ENCODE data around the gene CCDC174. TPM values are rescaled to one million over a fixed set of nuclear protein-coding genes. Genes with fewer than 3 reads are reported as not detected.
"Not testable (repeated sequence)": the region's sequence is repeated elsewhere in the genome, so short reads cannot be mapped to it uniquely, and the experiment has no call there.

Gene CCDC174
- total RNA-seq, 3 donors from 2014 or later: 20.0 to 29.8 (median 27.9) TPM

- ATAC-seq (no peak), DNase-seq (no peak)
- H3K4me3 ChIP-seq: no peak overlapping the region
- peaks cover 14% of the 10 kb centered on the region for H3K4me1 ChIP-seq (ENCODE audit: low read depth)
- intact Hi-C loops (cut with DNase I, micrococcal nuclease): no loop called here
- H3K36me3 ChIP-seq (ENCODE audit: low read depth): no peaks in the 10 kb centered on the region
- no peak for TF ChIP-seq CTCF (IDR thresholded peaks at IDR 0.05)
- no peaks in the 10 kb centered on the region for H3K9me3 ChIP-seq
Observed at GRCh38 chr3:14647976-14648955, 3.3 kb upstream of the CCDC174 start.

GRCh38 chr3:14649466-14649865, 2.1 kb upstream of the CCDC174 start:
- DNase-seq (no peak), ATAC-seq (no peak)
- no peaks in the 10 kb centered on the region for H3K36me3 ChIP-seq (ENCODE audit: low read depth)
- intact Hi-C loops (cut with DNase I, micrococcal nuclease): no loop called here
- H3K9me3 ChIP-seq: no peaks in the 10 kb centered on the region
- peaks cover 21% of the 10 kb centered on the region for H3K4me1 ChIP-seq (ENCODE audit: low read depth)
- TF ChIP-seq CTCF (IDR thresholded peaks at IDR 0.05): no peak
- no peak overlapping the region for H3K4me3 ChIP-seq

- intact Hi-C loops (cut with DNase I, micrococcal nuclease): no loop called here
- H3K4me3 ChIP-seq: no peak overlapping the region
- peaks cover 21% of the 10 kb centered on the region for H3K4me1 ChIP-seq (ENCODE audit: low read depth)
- H3K36me3 ChIP-seq (ENCODE audit: low read depth): no peaks in the 10 kb centered on the region
- TF ChIP-seq CTCF (IDR thresholded peaks at IDR 0.05): no peak
- no peaks in the 10 kb centered on the region for H3K9me3 ChIP-seq
- DNase-seq (no peak), ATAC-seq (no peak)
Observed at GRCh38 chr3:14650193-14650592, 1.4 kb upstream of the CCDC174 start.

- H3K36me3 ChIP-seq (ENCODE audit: low read depth); intact Hi-C loops (cut with DNase I, micrococcal nuclease); DNase-seq; ATAC-seq; H3K9me3 ChIP-seq: not testable (repeated sequence)
- Histone ChIP-seq H3K4me1 (ENCODE audit: low read depth) (peaks cover 21% of the 10 kb centered on the region), H3K4me3 (peak overlapping the region; percentile 68)
Observed at GRCh38 chr3:14652360-14652907, 872 bp downstream of the CCDC174 start.

- no peak for DNase-seq
- intact Hi-C loops (cut with DNase I, micrococcal nuclease): no loop called here
- no peak for TF ChIP-seq CTCF (IDR thresholded peaks at IDR 0.05)
- Histone ChIP-seq H3K36me3 (ENCODE audit: low read depth) (peaks cover 15% of the 10 kb centered on the region), H3K4me1 (ENCODE audit: low read depth) (peaks cover 12% of the 10 kb centered on the region), H3K9me3 (no peaks in the 10 kb centered on the region), H3K4me3 (no peak overlapping the region)
- ATAC-seq: no peak
Observed at GRCh38 chr3:14657579-14657978, 6.0 kb downstream of the CCDC174 start.

- Histone ChIP-seq H3K4me1 (ENCODE audit: low read depth) (no peaks in the 10 kb centered on the region), H3K36me3 (ENCODE audit: low read depth) (peaks cover 15% of the 10 kb centered on the region), H3K4me3 (no peak overlapping the region), H3K9me3 (no peaks in the 10 kb centered on the region)
- ATAC-seq: no peak
- intact Hi-C loops (cut with DNase I, micrococcal nuclease): no loop called here
- DNase-seq: no peak
- TF ChIP-seq CTCF (IDR thresholded peaks at IDR 0.05): no peak
Observed at GRCh38 chr3:14658978-14659377, 7.4 kb downstream of the CCDC174 start.
